Measurements from ENCODE around the gene APLP2.

DNA sequence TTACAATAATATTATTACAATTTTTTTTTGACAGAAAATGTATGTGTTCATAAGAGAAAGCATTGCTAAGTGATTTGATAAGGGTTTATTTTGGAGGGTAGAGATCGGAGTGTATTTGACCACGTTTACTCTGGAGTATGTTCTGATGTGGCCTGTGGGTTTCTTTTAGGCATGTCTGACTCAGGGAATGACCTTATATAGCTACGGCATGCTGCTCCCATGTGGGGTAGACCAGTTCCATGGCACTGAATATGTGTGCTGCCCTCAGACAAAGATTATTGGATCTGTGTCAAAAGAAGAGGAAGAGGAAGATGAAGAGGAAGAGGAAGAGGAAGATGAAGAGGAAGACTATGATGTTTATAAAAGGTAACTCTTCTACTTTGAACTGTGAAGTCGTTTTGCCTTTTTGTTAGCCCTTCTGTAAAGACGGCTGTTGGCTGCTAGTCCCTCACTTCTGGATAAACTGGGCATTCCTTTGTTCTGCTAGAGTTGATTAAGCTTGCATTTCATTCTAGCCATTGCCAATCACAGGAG is 51.8 kb downstream of the APLP2 start:
- no peak for TF ChIP-seq POLR2AphosphoS5 (IDR thresholded peaks at IDR 0.05; ENCODE audit: borderline replicate concordance, low read depth, low read length)
- TF ChIP-seq EZH2 (IDR thresholded peaks at IDR 0.05): no peak
- no peak for TF ChIP-seq FOXP2 (optimal IDR thresholded peaks at IDR 0.05; ENCODE audit: control extremely low read depth, extremely low read length, insufficient read depth)

All from SK-N-MC (cell line).